Measurements from ENCODE around the gene AUH.

GRCh38 chr9:91187965-91188344 is 173.8 kb downstream of the AUH start:
- TF ChIP-seq CTCF (IDR thresholded peaks at IDR 0.05 in 2 of 3, conservative IDR thresholded peaks at IDR 0.05 in 1 of 3; ENCODE audit: insufficient read depth in 2 of 3, low read depth in 1 of 3, low read length in 3 of 3) (no peak), FOXK1 (CRISPR knock-in tag; IDR thresholded peaks at IDR 0.05; ENCODE audit: borderline replicate concordance) (no peak), GATA2 (CRISPR knock-in tag; IDR thresholded peaks at IDR 0.05) (no peak), EZH2 (IDR thresholded peaks at IDR 0.05; ENCODE audit: borderline replicate concordance, low read depth, low read length) (no peak), CBFB (CRISPR knock-in tag; IDR thresholded peaks at IDR 0.05) (no peak)

All from K562 (cell line).